ENCODE results near the gene AGRN.
A peak's percentile ranks its signal among the peaks of the same experiment; 100 is the strongest.

The AGRN gene

GRCh38 chr1:1058088-1058905 lies 38.4 kb downstream of the AGRN start:
- no peak for DNase-seq (ENCODE audit: low spot score)
- no peak for TF ChIP-seq CTCF (IDR thresholded peaks at IDR 0.05; ENCODE audit: extremely low read depth, missing control alignments)

- peak; percentile 35 for TF ChIP-seq CTCF (IDR thresholded peaks at IDR 0.05; ENCODE audit: extremely low read depth, missing control alignments)
- DNase-seq (ENCODE audit: low spot score): no peak
These were observed 39.1 kb downstream of the AGRN start for GRCh38 chr1:1058921-1059493.

GRCh38 chr1:1059494-1060280 lies 39.8 kb downstream of the AGRN start:
- peak; percentile 99 for DNase-seq (ENCODE audit: low spot score)

GRCh38 chr1:1060281-1061000 lies 40.5 kb downstream of the AGRN start:
- DNase-seq (ENCODE audit: low spot score): no peak
- no peak for TF ChIP-seq CTCF (IDR thresholded peaks at IDR 0.05; ENCODE audit: extremely low read depth, missing control alignments)

More at GRCh38 chr1:1059494-1060280, 39.8 kb downstream of the AGRN start:
- TF ChIP-seq CTCF (IDR thresholded peaks at IDR 0.05; ENCODE audit: extremely low read depth, missing control alignments): no peak

- no peak for TF ChIP-seq CTCF (IDR thresholded peaks at IDR 0.05; ENCODE audit: extremely low read depth, missing control alignments)
These were observed 41.9 kb downstream of the AGRN start for GRCh38 chr1:1061682-1062345.

GRCh38 chr1:1062348-1063163 lies 42.6 kb downstream of the AGRN start:
- TF ChIP-seq CTCF (IDR thresholded peaks at IDR 0.05; ENCODE audit: extremely low read depth, missing control alignments): no peak
- DNase-seq (ENCODE audit: low spot score): no peak

More at GRCh38 chr1:1061682-1062345, 41.9 kb downstream of the AGRN start:
- DNase-seq (ENCODE audit: low spot score): no peak

All from GM20000 (cell line).